ENCODE measurements around the gene MYO18B. TPM values are rescaled to one million over a fixed set of nuclear protein-coding genes. Genes with fewer than 3 reads are reported as not detected.

Gene MYO18B
- total and polyA plus RNA-seq, 9 donors = 0.02 to 0.23 (median 0.10) TPM; not detected in 5

DNA sequence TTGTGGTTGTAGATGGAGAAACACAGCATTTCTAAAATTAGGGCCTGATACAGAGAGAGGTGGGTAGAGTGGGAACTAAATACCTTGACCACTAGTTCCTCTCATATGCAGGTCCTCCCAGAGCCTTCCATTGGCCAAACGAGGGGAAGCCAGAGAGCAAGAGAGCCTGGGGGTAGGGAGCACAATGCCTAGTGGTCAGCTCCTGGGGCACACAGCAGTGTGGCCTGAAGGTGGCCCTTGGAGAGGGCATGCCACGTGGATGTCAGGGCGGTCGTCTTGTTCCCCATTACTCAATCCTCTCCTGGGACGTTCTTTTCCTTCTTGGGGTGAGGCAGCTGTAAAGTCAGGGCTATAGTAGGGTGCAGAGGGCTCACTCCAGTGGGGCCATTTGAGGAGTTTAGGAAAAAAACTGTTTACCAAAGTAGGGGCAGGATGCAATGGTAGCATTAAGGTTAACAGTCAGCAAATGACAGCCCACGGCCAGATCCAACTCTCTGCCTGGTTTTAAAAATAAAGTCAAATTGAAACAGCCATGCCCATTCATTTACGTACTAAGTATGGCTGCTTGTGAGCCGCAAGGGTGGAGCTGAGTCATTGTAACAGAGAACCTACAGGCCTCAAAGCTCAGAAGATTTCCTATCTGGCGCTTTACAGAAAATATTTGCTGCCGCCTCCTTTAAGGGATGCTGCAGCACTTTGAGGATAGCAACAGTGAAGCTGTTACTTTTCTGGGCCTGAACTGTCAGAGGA lies 7.6 kb downstream of the MYO18B start:
- Histone ChIP-seq H3K4me1 (ENCODE audit: insufficient read depth) (no peaks in the 10 kb centered on the region), H3K4me3 (no peak overlapping the region), H3K27me3 (no peaks in the 10 kb centered on the region), H3K36me3 (no peaks in the 10 kb centered on the region), H3K9me3 (no peaks in the 10 kb centered on the region), H3K27ac (no peak overlapping the region)
- intact Hi-C loops (cut with DNase I) = no loop called here
- 71 to 75% (median 72%) methylated on average over 10 of the region's 10 CpGs for WGBS, 3 donors
- TF ChIP-seq, protein P1, sequence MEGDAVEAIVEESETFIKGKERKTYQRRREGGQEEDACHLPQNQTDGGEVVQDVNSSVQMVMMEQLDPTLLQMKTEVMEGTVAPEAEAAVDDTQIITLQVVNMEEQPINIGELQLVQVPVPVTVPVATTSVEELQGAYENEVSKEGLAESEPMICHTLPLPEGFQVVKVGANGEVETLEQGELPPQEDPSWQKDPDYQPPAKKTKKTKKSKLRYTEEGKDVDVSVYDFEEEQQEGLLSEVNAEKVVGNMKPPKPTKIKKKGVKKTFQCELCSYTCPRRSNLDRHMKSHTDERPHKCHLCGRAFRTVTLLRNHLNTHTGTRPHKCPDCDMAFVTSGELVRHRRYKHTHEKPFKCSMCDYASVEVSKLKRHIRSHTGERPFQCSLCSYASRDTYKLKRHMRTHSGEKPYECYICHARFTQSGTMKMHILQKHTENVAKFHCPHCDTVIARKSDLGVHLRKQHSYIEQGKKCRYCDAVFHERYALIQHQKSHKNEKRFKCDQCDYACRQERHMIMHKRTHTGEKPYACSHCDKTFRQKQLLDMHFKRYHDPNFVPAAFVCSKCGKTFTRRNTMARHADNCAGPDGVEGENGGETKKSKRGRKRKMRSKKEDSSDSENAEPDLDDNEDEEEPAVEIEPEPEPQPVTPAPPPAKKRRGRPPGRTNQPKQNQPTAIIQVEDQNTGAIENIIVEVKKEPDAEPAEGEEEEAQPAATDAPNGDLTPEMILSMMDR (IDR thresholded peaks at IDR 0.05) = no peak
- TF ChIP-seq EP300 (IDR thresholded peaks at IDR 0.05) (no peak), POLR2A (IDR thresholded peaks at IDR 0.05) (no peak)
- DNase-seq = no peak

DNA sequence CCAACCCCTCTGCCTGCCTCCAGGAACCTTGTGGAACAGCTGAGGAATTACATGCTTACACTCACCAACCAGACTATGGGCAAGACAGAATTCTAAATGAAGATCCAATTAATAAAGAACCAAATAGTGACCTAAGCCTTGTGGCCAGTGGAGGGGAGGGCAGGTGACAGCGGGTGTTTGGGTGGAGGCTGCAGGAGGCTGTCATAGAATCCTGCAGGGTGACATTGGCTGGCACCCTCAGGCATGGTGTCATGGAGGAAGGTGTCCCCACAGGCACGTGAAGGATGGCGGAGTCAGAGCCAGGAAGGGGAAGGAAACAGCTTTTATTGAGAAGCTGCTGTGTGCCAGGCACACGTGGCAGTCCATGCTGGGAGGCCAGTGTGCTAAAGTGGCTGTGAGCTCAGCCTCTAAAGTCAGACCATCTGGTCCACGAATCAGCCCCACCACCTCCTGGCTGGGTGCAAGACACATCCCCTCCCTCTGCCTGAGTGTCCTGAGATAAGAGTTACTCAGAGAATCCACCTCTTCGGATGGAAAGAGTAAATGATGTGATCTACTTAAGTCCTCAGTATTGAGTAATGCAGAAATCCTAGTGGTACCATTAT lies 8.7 kb downstream of the MYO18B start:
- no peak overlapping the region for H3K27ac ChIP-seq
- no peak overlapping the region for H3K4me3 ChIP-seq
- H3K9me3 ChIP-seq = no peaks in the 10 kb centered on the region
- 52 to 62% (median 60%) methylated on average over 6 of the region's 6 CpGs for WGBS, 3 donors
- no peaks in the 10 kb centered on the region for H3K36me3 ChIP-seq
- H3K27me3 ChIP-seq = no peaks in the 10 kb centered on the region
- no peak for DNase-seq
- TF ChIP-seq POLR2A (IDR thresholded peaks at IDR 0.05) = no peak
- TF ChIP-seq, protein P1 (IDR thresholded peaks at IDR 0.05) = no peak
- TF ChIP-seq EP300 (IDR thresholded peaks at IDR 0.05) = no peak
- no peaks in the 10 kb centered on the region for H3K4me1 ChIP-seq (ENCODE audit: insufficient read depth)
- intact Hi-C loops (cut with DNase I) = no loop called here

DNA sequence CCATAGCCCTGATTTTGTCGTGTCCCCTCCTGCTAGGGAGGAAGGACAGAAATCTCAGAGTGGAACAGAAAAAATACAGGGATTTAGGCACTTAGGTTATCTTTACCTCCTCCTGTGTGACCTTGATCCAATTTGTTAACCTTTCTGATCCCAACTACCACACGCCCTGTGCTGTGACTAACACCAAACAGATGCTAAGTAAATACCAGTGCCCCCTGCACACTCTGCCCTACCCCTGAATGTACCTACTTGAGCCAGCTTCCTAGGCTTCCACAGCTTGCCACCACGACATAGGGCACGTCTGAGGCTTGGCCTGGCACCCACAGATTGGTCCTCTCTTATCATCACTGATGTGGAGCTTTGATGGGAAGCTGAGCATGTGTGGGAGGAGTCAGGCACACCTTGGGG lies 9.2 kb downstream of the MYO18B start:
- intact Hi-C loops (cut with DNase I) = no loop called here
- DNase-seq = no peak
- no peaks in the 10 kb centered on the region for H3K9me3 ChIP-seq
- 49 to 69% (median 51%) methylated on average over 4 of the region's 4 CpGs for WGBS, 3 donors
- H3K27ac ChIP-seq = no peak overlapping the region
- no peaks in the 10 kb centered on the region for H3K4me1 ChIP-seq (ENCODE audit: insufficient read depth)
- TF ChIP-seq POLR2A (IDR thresholded peaks at IDR 0.05) (no peak), EP300 (IDR thresholded peaks at IDR 0.05) (no peak)
- TF ChIP-seq, protein P1 (IDR thresholded peaks at IDR 0.05) = no peak
- no peaks in the 10 kb centered on the region for H3K27me3 ChIP-seq
- no peak overlapping the region for H3K4me3 ChIP-seq
- H3K36me3 ChIP-seq = no peaks in the 10 kb centered on the region

DNA sequence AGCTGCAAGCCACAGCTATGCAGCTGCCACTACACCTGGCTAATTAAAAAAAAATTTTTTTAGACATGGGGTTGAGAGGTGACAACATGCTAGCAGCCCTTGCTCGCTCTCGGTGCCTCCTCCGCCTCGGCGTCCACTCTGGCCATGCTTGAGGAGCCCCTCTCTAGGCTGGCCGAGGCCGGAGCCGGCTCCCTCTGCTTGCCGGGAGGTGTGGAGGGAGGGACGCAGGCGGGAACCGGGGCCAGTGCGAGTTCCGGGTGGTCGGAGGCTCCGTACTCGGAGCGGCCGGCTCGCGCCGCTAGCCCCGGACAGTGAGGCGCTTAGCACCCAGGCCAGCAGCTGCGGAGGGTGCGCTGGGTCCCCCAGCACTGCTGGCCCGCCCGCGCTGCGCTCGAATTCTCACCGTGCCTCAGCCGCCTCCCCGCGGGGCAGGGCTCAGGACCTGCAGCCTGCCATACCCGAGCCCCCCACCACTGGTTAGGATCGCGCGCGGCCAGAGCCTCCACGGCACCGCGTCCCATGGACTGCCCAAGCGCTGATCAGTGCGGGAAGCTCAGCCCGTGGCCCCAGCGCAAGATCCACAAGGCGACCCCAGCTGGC lies 10.7 kb downstream of the MYO18B start:
- H3K27me3 ChIP-seq = no peaks in the 10 kb centered on the region
- no peaks in the 10 kb centered on the region for H3K9me3 ChIP-seq
- TF ChIP-seq EP300 (IDR thresholded peaks at IDR 0.05) (no peak), POLR2A (IDR thresholded peaks at IDR 0.05) (no peak)
- TF ChIP-seq, protein P1 (IDR thresholded peaks at IDR 0.05) = no peak
- intact Hi-C loops (cut with DNase I) = no loop called here
- no peak overlapping the region for H3K27ac ChIP-seq
- H3K4me3 ChIP-seq = no peak overlapping the region
- H3K4me1 ChIP-seq (ENCODE audit: insufficient read depth) = no peaks in the 10 kb centered on the region
- no peak for DNase-seq
- 87 to 90% (median 90%) methylated on average over 24 to 48 of the region's 48 CpGs for WGBS, 3 donors
- no peaks in the 10 kb centered on the region for H3K36me3 ChIP-seq

Measured in ovary (tissue), 9 donors.